ENCODE data around the gene ACSL3. TPM values are rescaled to one million over a fixed set of nuclear protein-coding genes. Genes with fewer than 3 reads are reported as not detected.

ACSL3 gene
- polyA plus RNA-seq, 1 donor from 2014 or later = 119 TPM

- peaks cover 97% of the 10 kb centered on the region for H3K79me2 ChIP-seq (replicated peaks; ENCODE audit: insufficient read depth, low read length)
- H3F3A ChIP-seq (ENCODE audit: insufficient read depth, low read length, poor library complexity, severe bottlenecking) = no peaks in the 10 kb centered on the region
- H3K4me3 ChIP-seq (ENCODE audit: low read length) = no peak overlapping the region
- no peak overlapping the region for H3K27ac ChIP-seq (ENCODE audit: low read length)
- no peaks in the 10 kb centered on the region for H4K20me1 ChIP-seq (ENCODE audit: insufficient read depth)
- no peak overlapping the region for H2AFZ ChIP-seq (ENCODE audit: low read depth, low read length)
- H3K9ac ChIP-seq (ENCODE audit: low read length) = no peak overlapping the region
- H3K4me2 ChIP-seq (ENCODE audit: low read length) = no peak overlapping the region
- no peaks in the 10 kb centered on the region for H3K36me3 ChIP-seq (ENCODE audit: insufficient read depth, low read length)
- H3K9me2 ChIP-seq (ENCODE audit: insufficient read depth, low read length) = no peaks in the 10 kb centered on the region
- H3K9me3 ChIP-seq (ENCODE audit: low read length) = no peaks in the 10 kb centered on the region
- TF ChIP-seq TAF1 (IDR thresholded peaks at IDR 0.05; ENCODE audit: low read depth) = no peak
- no peak for TF ChIP-seq RAD21 (conservative IDR thresholded peaks at IDR 0.05)
- no peak for TF ChIP-seq REST (IDR thresholded peaks at IDR 0.05; ENCODE audit: borderline replicate concordance)
- no peaks in the 10 kb centered on the region for H3K27me3 ChIP-seq (ENCODE audit: insufficient read depth, low read depth, low read length)
Measured at GRCh38 chr2:222875482-222875881, 14.6 kb downstream of the ACSL3 start.

GRCh38 chr2:222876947-222877346 lies 16.1 kb downstream of the ACSL3 start:
- no peak overlapping the region for H3K4me3 ChIP-seq (ENCODE audit: low read length)
- no peaks in the 10 kb centered on the region for H3K27me3 ChIP-seq (ENCODE audit: insufficient read depth, low read depth, low read length)
- TF ChIP-seq POLR2AphosphoS5 (IDR thresholded peaks at IDR 0.05) = no peak
- no peak for TF ChIP-seq SMC3 (conservative IDR thresholded peaks at IDR 0.05; ENCODE audit: poor library complexity)
- TF ChIP-seq CTCF (IDR thresholded peaks at IDR 0.05; ENCODE audit: poor library complexity, severe bottlenecking) = no peak
- no peak for TF ChIP-seq RAD21 (conservative IDR thresholded peaks at IDR 0.05)
- no peak for TF ChIP-seq TAF1 (IDR thresholded peaks at IDR 0.05; ENCODE audit: low read depth)
- no peak for TF ChIP-seq REST (IDR thresholded peaks at IDR 0.05; ENCODE audit: borderline replicate concordance)
- TF ChIP-seq EZH2 (IDR thresholded peaks at IDR 0.05; ENCODE audit: borderline replicate concordance, insufficient read depth, low read length, poor library complexity, severe bottlenecking) = no peak
- TF ChIP-seq EP300 (conservative IDR thresholded peaks at IDR 0.05; ENCODE audit: poor library complexity, severe bottlenecking) = no peak
- no peak for TF ChIP-seq MXI1 (conservative IDR thresholded peaks at IDR 0.05; ENCODE audit: poor library complexity, severe bottlenecking)
- no peak overlapping the region for H3K9ac ChIP-seq (ENCODE audit: low read length)
- no peaks in the 10 kb centered on the region for H3F3A ChIP-seq (ENCODE audit: insufficient read depth, low read length, poor library complexity, severe bottlenecking)
- no peak overlapping the region for H3K27ac ChIP-seq (ENCODE audit: low read length)
- H3K36me3 ChIP-seq (ENCODE audit: insufficient read depth, low read length) = no peaks in the 10 kb centered on the region
- no peaks in the 10 kb centered on the region for H4K20me1 ChIP-seq (ENCODE audit: insufficient read depth)
- no peaks in the 10 kb centered on the region for H3K9me3 ChIP-seq (ENCODE audit: low read length)
- peaks cover 87% of the 10 kb centered on the region for H3K79me2 ChIP-seq (replicated peaks; ENCODE audit: insufficient read depth, low read length)
- H2AFZ ChIP-seq (ENCODE audit: low read depth, low read length) = no peak overlapping the region
- no peaks in the 10 kb centered on the region for H3K9me2 ChIP-seq (ENCODE audit: insufficient read depth, low read length)
- H3K4me2 ChIP-seq (ENCODE audit: low read length) = no peak overlapping the region

All from neural cell (in vitro differentiated cells).